Keratinocyte (primary cell): Measurements from ENCODE around the gene TCN1.

Source experiments
- CTCF ChIP-seq, 3 experiments: IDR thresholded peaks in 1 of 3; conservative IDR thresholded peaks in 1 of 3; optimal IDR thresholded peaks in 1 of 3; 2 replicates in 2 of 3; 3 replicates in 1 of 3; pipeline versions ENCODE3 to v1.5.1; 2011; ENCODE audit warnings: low read length in 3 of 3, mild to moderate bottlenecking in 3 of 3, moderate library complexity in 2 of 3, control low read depth in 1 of 3, inconsistent platforms in 1 of 3; ENCODE audit not compliant: insufficient read depth in 2 of 3; ENCODE audit errors: extremely low read depth in 1 of 3
- EZH2 ChIP-seq: IDR thresholded peaks from one replicate; pipeline ENCODE4 v1.6.1; 2012; ENCODE audit warnings: inconsistent platforms, mild to moderate bottlenecking, low read length, moderate library complexity

- TF ChIP-seq CTCF (optimal IDR thresholded peaks at IDR 0.05 in 1 of 3, IDR thresholded peaks at IDR 0.05 in 1 of 3, conservative IDR thresholded peaks at IDR 0.05 in 1 of 3; ENCODE audit: extremely low read depth in 1 of 3, insufficient read depth in 2 of 3, low read length in 3 of 3) (no peak), EZH2 (no peak)
Measured at GRCh38 chr11:59818572-59818971, 47.7 kb downstream of the TCN1 start.
